Adrenal gland (tissue), 12 donors: ENCODE data around the gene AHRR. TPM values are rescaled to one million over a fixed set of nuclear protein-coding genes. Genes with fewer than 3 reads are reported as not detected.

ENCODE experiments used
- DNase-seq, 7 donors: peaks; one replicate each; pipeline ENCODE4 v3.0.0-alpha.2; 2019 to 2020
- H3K27ac ChIP-seq, 5 donors: fragments of 200-600 bp; sonication (generic) in 4 of 5; 1 replicate in 3 of 5; 2 replicates in 2 of 5; pipeline versions ENCODE4 v1.5.1 to v1.8.0; 2016 to 2020; ENCODE audit warnings: mild to moderate bottlenecking in 1 of 5
- H3K27me3 ChIP-seq: fragments of 200-600 bp; 2 replicates; pipeline ENCODE4 v1.8.0; 2021
- H3K36me3 ChIP-seq, 2 donors: fragments of 200-600 bp; replicated peaks in 1 of 2; 1 replicate in 1 of 2; 2 replicates in 1 of 2; pipeline versions ENCODE4 v1.5.1 to v1.8.0; 2018 to 2022
- H3K4me1 ChIP-seq, 2 donors: fragments of 200-600 bp; replicated peaks in 1 of 2; 1 replicate in 1 of 2; 2 replicates in 1 of 2; pipeline versions ENCODE4 v1.5.1 to v1.8.0; 2018 to 2021
- H3K4me3 ChIP-seq, 4 donors: fragments of 200-600 bp; sonication (generic) in 3 of 4; one replicate each; pipeline ENCODE4 v1.5.1; 2016 to 2018
- H3K9me3 ChIP-seq, 3 donors: fragments of 200-600 bp; sonication (generic) in 1 of 3; replicated peaks in 1 of 3; 1 replicate in 2 of 3; 2 replicates in 1 of 3; pipeline versions ENCODE4 v1.5.1 to v1.8.0; 2016 to 2021
- POLR2A ChIP-seq, 2 donors: fragments of 450-650 bp; IDR thresholded peaks; one replicate each; pipeline ENCODE4 v1.6.1; 2017; ENCODE audit warnings: antibody characterized with exemption in 2 of 2, mild to moderate bottlenecking in 2 of 2, moderate library complexity in 1 of 2
- WGBS, 4 donors: extraction: QIAGEN DNeasy Blood & Tissue Kit in 2 of 4; methylation state at CpG; one replicate each; pipeline versions ENCODE4 v1.1.5 to v1.1.7; 2013 to 2017; 5-methylcytosine and 5-hydroxymethylcytosine counted together
- intact Hi-C, 2 donors: fragments of 100-400 bp; cut with DNase I; formaldehyde crosslinking; loops; one replicate each; pipeline versions ENCODE4 v1.14.1 to v1.15.0; 2022 to 2023
- polyA plus RNA-seq, 3 donors: library from polyadenylated mRNA; stranded (reverse); fragments of 200-250 nt in 2 of 3; fragments of 350-450 nt in 1 of 3; fragmentation: Illumina TruSeq in 1 of 3; extraction: RNeasy Lipid Tissue Mini Kit (QIAGEN cat#74804) in 1 of 3; gene quantifications; one replicate each; pipeline ENCODE4 v1.2.3, GENCODE V29; 2013 to 2014
- total RNA-seq, 9 donors: library from RNA; depleted of rRNA in 4 of 9; stranded (reverse); fragments of >200 nt in 4 of 9; fragments of 120-200 nt in 1 of 9; fragmentation: NEBNext Ultra II Directional in 1 of 9; extraction: Animal tissue kit (Norgen Biotek cat#: 25700) in 1 of 9; gene quantifications; one replicate each; pipeline versions ENCODE4 v1.1.0 to v1.2.4, GENCODE V29; 2013 to 2023
- TF ChIP-seq, protein P1 (sequence below), 6 experiments: fragments of 450-650 bp in 4 of 6; fragments of 200-600 bp in 2 of 6; sonication (generic) in 1 of 6; IDR thresholded peaks; 1 replicate in 5 of 6; 2 replicates in 1 of 6; pipeline versions ENCODE4 v1.5.1 to v1.8.0; 2016 to 2021; ENCODE audit warnings: antibody characterized with exemption in 6 of 6, mild to moderate bottlenecking in 2 of 6, moderate library complexity in 1 of 6
- donor health status: healthy with polysubstance abuse.
- donor health status: Bipolar disorder and iron deficiency.
- donor health status: DM: yes; HTN: yes; CAD: no.
- donor health status: DM: no; HTN: no; CAD: no.
- donor health status: DM: no; HTN: no; CAD: no.
- donor health status: DM: yes; HTN: yes; CAD: no.

The AHRR gene
- total and polyA plus RNA-seq, 12 donors, result 0.17 to 3.6 (median 0.99) TPM

DNA sequence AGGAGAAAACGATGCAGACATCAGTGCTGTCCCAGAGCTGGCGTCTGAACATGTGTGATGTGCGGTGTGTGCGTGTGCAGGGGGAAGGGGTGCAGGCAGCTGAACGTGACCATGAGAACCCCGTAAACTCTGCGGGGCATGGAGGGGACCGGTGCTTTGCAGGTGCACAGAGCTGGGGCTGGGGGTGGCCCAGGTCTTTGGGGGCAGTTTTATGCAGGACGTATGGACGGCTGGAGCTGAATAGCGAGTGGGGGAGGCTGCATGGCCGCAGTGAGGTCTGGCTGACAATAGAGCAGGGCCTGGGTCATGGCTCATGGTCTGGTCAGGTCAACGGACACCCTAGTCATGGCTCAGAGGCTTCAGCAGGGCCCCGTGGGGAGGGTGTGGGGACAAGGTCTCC is 118.1 kb downstream of the AHRR start:
- Histone ChIP-seq H3K27ac (no peak overlapping the region), H3K4me3 (no peak overlapping the region), H3K9me3 (no peaks in the 10 kb centered on the region), H3K4me1 (peaks cover 6 to 22% of the 10 kb centered on the region in 2 donors), H3K27me3 (no peaks in the 10 kb centered on the region), H3K36me3 (no peaks in the 10 kb centered on the region)
- 59 to 66% (median 61%) methylated on average over 14 of the region's 14 CpGs for WGBS, 4 donors
- intact Hi-C loops, result no loop called here
- peak in 2 of 7 donors; percentile 18 to 46 for DNase-seq
- no peak for TF ChIP-seq POLR2A (IDR thresholded peaks at IDR 0.05)
- TF ChIP-seq, protein P1, sequence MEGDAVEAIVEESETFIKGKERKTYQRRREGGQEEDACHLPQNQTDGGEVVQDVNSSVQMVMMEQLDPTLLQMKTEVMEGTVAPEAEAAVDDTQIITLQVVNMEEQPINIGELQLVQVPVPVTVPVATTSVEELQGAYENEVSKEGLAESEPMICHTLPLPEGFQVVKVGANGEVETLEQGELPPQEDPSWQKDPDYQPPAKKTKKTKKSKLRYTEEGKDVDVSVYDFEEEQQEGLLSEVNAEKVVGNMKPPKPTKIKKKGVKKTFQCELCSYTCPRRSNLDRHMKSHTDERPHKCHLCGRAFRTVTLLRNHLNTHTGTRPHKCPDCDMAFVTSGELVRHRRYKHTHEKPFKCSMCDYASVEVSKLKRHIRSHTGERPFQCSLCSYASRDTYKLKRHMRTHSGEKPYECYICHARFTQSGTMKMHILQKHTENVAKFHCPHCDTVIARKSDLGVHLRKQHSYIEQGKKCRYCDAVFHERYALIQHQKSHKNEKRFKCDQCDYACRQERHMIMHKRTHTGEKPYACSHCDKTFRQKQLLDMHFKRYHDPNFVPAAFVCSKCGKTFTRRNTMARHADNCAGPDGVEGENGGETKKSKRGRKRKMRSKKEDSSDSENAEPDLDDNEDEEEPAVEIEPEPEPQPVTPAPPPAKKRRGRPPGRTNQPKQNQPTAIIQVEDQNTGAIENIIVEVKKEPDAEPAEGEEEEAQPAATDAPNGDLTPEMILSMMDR (IDR thresholded peaks at IDR 0.05), result no peak

DNA sequence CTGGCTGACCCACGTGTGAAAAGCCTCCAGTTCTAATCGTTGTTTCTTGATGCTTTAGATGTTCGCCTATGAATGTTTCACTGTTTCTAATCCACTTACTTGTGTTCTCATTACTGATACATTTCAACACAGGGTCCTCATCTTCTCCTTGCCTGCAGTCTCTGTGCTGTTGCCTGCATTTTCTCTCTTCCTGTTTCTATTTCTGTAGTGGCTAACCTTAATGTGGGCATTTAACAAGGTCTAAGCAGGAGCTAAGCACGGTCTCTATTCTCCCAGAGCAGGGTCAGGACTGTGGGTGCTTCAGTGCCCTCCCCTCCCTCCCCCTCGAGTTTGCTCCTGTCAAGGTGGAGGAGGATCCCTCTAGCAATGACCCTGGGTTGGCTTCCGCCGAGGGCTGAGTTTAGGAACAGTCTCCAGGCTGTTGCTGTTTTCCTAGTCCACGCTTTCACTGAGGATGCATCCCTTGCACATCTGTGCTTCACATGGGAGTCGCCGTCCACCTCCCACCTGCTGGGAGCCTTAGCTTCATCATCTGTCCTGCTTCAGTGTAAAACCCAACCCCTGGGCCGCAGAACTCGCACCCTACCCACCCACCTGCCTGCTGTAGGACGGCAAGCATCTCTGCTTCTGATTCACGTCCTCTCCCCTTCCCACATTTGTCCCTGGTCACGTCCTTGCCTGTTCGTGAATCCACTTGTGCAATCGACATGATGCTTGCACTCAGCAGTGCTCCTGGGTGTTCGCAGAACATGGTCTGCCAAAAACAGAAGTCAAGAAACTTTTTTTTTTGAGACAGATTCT is 119.1 kb downstream of the AHRR start:
- intact Hi-C loops, result no loop called here
- Histone ChIP-seq H3K36me3 (no peaks in the 10 kb centered on the region), H3K4me3 (no peak overlapping the region), H3K9me3 (no peaks in the 10 kb centered on the region), H3K27me3 (no peaks in the 10 kb centered on the region), H3K27ac (peak overlapping the region in 1 of 5 donors; percentile 11), H3K4me1 (peaks cover 6 to 22% of the 10 kb centered on the region in 2 donors)
- TF ChIP-seq POLR2A (IDR thresholded peaks at IDR 0.05), result no peak
- TF ChIP-seq, protein P1 (IDR thresholded peaks at IDR 0.05), result no peak
- DNase-seq, result peak in 2 of 7 donors; percentile 13 to 51
- 50 to 61% (median 54%) methylated on average over 14 to 18 of the region's 18 CpGs for WGBS, 4 donors

DNA sequence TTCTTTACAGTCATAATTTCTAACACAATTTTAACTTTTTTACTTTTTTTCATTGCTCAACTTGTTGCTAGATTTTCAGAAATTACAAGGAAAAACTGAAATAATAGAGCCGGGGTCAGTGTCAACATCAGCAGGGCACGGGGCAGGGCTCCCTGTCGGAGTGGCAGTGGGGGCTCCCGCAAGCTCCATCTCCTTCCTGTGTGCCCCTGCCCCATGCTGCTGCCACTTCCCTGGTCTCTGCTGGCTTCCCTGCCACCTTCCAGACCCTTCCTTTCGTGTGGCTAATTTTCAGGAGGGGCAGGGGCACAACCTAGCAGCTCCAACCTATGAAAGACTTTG is 120.5 kb downstream of the AHRR start:
- Histone ChIP-seq H3K36me3 (no peaks in the 10 kb centered on the region), H3K4me3 (peak overlapping the region in 1 of 4 donors; percentile 75), H3K4me1 (peaks cover 6 to 22% of the 10 kb centered on the region in 2 donors), H3K27me3 (no peaks in the 10 kb centered on the region), H3K27ac (no peak overlapping the region), H3K9me3 (no peaks in the 10 kb centered on the region)
- TF ChIP-seq, protein P1 (IDR thresholded peaks at IDR 0.05), result no peak
- TF ChIP-seq POLR2A (IDR thresholded peaks at IDR 0.05), result no peak
- DNase-seq, result no peak
- 88 to 93% (median 91%) methylated on average over 5 of the region's 5 CpGs for WGBS, 4 donors
- intact Hi-C loops, result no loop called here

DNA sequence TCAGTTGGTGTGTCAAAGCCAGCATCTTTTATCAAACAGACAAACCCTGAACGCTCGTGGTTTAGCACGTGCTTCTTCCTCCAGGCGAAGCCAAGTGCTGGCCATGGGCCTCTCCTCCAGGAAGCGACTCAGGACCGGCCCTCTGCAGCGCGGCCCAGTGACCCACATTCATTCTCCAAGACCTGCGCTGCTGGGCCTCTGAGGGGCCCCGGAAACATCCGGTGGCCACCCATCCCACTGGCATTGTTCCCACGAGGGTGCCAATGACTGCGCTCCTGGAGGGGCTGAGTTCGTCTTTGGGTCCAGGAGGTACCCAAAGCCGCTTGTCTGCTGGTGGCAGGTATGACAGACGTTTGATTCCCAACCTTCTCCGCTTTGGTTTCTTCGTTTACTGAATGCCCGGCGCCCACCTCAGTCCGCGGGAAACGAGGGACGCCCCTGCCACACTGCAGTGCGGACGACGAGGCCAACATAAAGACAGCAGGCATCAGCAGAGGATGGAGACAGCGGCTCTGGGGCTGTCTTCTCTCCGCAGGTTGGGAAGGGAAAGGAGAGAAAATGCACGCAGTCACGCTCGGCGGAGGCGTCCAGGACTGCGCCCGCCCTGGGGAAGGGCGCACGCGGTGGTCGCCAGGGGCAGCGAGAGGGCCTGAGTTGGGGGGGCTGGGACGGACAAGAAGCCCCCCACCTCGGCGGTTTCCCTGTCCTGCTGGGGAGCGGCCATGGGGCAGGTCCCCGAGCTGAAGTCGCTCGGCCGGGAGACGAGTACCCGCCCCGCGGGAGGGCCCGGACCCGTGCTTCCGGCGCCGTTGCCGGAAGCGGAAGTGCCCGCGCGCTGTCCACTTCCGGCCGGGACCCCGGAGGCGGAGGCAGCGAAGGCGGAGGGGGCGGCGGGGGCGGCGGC is 121.1 kb downstream of the AHRR start, which contains the start of gene EXOC3:
Gene EXOC3 (plus strand): TSS at position 842 of the 904 bp plus-strand sequence. CDS start 3,030 bp downstream, outside the sequence.
- TF ChIP-seq, protein P1 (IDR thresholded peaks at IDR 0.05), result peak in 1 of 6 experiments; percentile 5
- peak; percentile 61 to 65 for TF ChIP-seq POLR2A (IDR thresholded peaks at IDR 0.05)
- Histone ChIP-seq H3K36me3 (peaks cover 0 to 5% of the 10 kb centered on the region in 2 donors), H3K9me3 (no peaks in the 10 kb centered on the region), H3K27me3 (no peaks in the 10 kb centered on the region), H3K27ac (peak within 1 kb of the TSS in 4 of 5 donors; percentile 33 to 89 (median 60)), H3K4me1 (peaks cover 6 to 22% of the 10 kb centered on the region in 2 donors), H3K4me3 (peak within 1 kb of the TSS; percentile 60 to 80 (median 68))
- intact Hi-C loops, result no loop called here
- WGBS, 4 donors, result 4 to 6% (median 5%) methylated on average over 25 to 70 of the region's 73 CpGs
- DNase-seq, result peak; percentile 66 to 76 (median 71)
